Endothelial cell of umbilical vein (primary cell): ENCODE measurements around the gene ADGRG1. TPM values are rescaled to one million over a fixed set of nuclear protein-coding genes. Genes with fewer than 3 reads are reported as not detected.
"Not testable (repeated sequence)": the region's sequence is repeated elsewhere in the genome, so short reads cannot be mapped to it uniquely, and the experiment has no call there.

ENCODE experiments used
- BruUV-seq: library from RNA; stranded (reverse); fragments of 400-500 nt; replicated peaks from 2 replicates; lab custom pipeline; 2021; lab: Mats Ljungman, UMichigan
- CTCF ChIA-PET: fragments of 300-600, 350-600 bp; sonication (Branson Sonifier 250); formaldehyde crosslinking; loops from one replicate; lab custom pipeline; 2021; ENCODE audit warnings: antibody characterized with exemption, inconsistent platforms; lab: Charles Lee
- POLR2A ChIA-PET: fragments of 300-600, 350-600 bp; sonication (Branson Sonifier 250); formaldehyde crosslinking; loops from one replicate; lab custom pipeline; 2021; ENCODE audit warnings: antibody characterized with exemption, inconsistent platforms; lab: Charles Lee
- DNase-seq: peaks from one replicate; pipeline ENCODE4 v3.0.0-alpha.2; 2011; ENCODE audit warnings: low read depth, low spot score
- FAIRE-seq: peaks from 2 replicates; lab custom pipeline; 2011; peaks lifted over from hg19 to GRCh38; lab: Jason Lieb, UNC
- H2AFZ ChIP-seq: 2 replicates; pipeline ENCODE4 v1.6.0; 2012; ENCODE audit warnings: low read depth, low read length, control low read depth, inconsistent platforms
- H3K27ac ChIP-seq: 2 replicates; pipeline ENCODE4 v1.5.1; 2011; ENCODE audit warnings: low read depth, mild to moderate bottlenecking, control low read depth, low read length, moderate library complexity; ENCODE audit not compliant: insufficient read depth
- H3K27me3 ChIP-seq, 2 experiments: 2 replicates each; pipeline versions ENCODE4 v1.6.0 to v1.6.1; 2011; ENCODE audit warnings: low read length in 2 of 2, mixed read lengths in 1 of 2; ENCODE audit not compliant: control insufficient read depth in 2 of 2, insufficient read depth in 2 of 2
- H3K36me3 ChIP-seq, 2 experiments: 2 replicates in 1 of 2; 3 replicates in 1 of 2; pipeline ENCODE4 v1.5.1; 2011; ENCODE audit warnings: low read length in 2 of 2, mild to moderate bottlenecking in 1 of 2, moderate library complexity in 1 of 2; ENCODE audit not compliant: control insufficient read depth in 2 of 2, insufficient read depth in 2 of 2; ENCODE audit errors: extremely low read depth in 1 of 2
- H3K4me1 ChIP-seq: 3 replicates; pipeline ENCODE4 v1.5.1; 2011; ENCODE audit warnings: mild to moderate bottlenecking, low read length; ENCODE audit not compliant: control insufficient read depth, insufficient read depth; ENCODE audit errors: extremely low read depth
- H3K4me2 ChIP-seq: 2 replicates; pipeline ENCODE4 v1.6.1; 2011; ENCODE audit warnings: low read length, control low read depth, mixed read lengths; ENCODE audit not compliant: insufficient read depth
- H3K4me3 ChIP-seq, 3 experiments: fragments of 200-600 bp in 1 of 3; sonication (generic), shearing (Covaris generic) in 1 of 3; replicated peaks in 1 of 3; 2 replicates each; pipeline ENCODE4 v1.5.1; 2011 to 2016; ENCODE audit warnings: control low read depth in 3 of 3, low read length in 3 of 3, mild to moderate bottlenecking in 2 of 3, inconsistent platforms in 1 of 3, low read depth in 1 of 3, moderate library complexity in 1 of 3; ENCODE audit not compliant: insufficient read depth in 1 of 3
- H3K79me2 ChIP-seq: 2 replicates; pipeline ENCODE4 v1.6.0; 2012; ENCODE audit warnings: low read length, inconsistent platforms; ENCODE audit not compliant: control insufficient read depth, insufficient read depth
- H3K9ac ChIP-seq: replicated peaks from 2 replicates; pipeline ENCODE3; 2011; ENCODE audit warnings: low read length, control low read depth; ENCODE audit not compliant: insufficient read depth; ENCODE audit errors: extremely low read depth
- H3K9me1 ChIP-seq: replicated peaks from 3 replicates; pipeline ENCODE4 v1.6.0; 2011; ENCODE audit warnings: mild to moderate bottlenecking, low read length; ENCODE audit not compliant: control insufficient read depth, insufficient read depth; ENCODE audit errors: extremely low read depth
- H3K9me3 ChIP-seq: replicated peaks from 2 replicates; pipeline ENCODE4 v1.5.1; 2012; ENCODE audit warnings: low read length, inconsistent platforms; ENCODE audit not compliant: control insufficient read depth, insufficient read depth
- H4K20me1 ChIP-seq: replicated peaks from 2 replicates; pipeline ENCODE3; 2011; ENCODE audit warnings: mild to moderate bottlenecking, low read length; ENCODE audit not compliant: control insufficient read depth, insufficient read depth; ENCODE audit errors: extremely low read depth
- EZH2 ChIP-seq: IDR thresholded peaks from 2 replicates; pipeline ENCODE4 v1.6.1; 2012; ENCODE audit warnings: borderline replicate concordance, low read depth, mild to moderate bottlenecking, moderate library complexity, low read length, inconsistent platforms; ENCODE audit not compliant: severe bottlenecking
- FOS ChIP-seq: IDR thresholded peaks from 2 replicates; pipeline ENCODE4 v1.6.1; 2011; ENCODE audit warnings: mild to moderate bottlenecking, low read length, moderate library complexity, borderline replicate concordance; ENCODE audit not compliant: insufficient read depth
- GATA2 ChIP-seq: IDR thresholded peaks from 2 replicates; pipeline ENCODE4 v1.7.0; 2011; ENCODE audit warnings: low read depth, mild to moderate bottlenecking, moderate library complexity, mixed read lengths, low read length; ENCODE audit not compliant: insufficient read length, insufficient read depth
- JUN ChIP-seq: IDR thresholded peaks from 2 replicates; pipeline ENCODE4 v1.6.1; 2011; ENCODE audit warnings: borderline replicate concordance, low read depth; ENCODE audit not compliant: insufficient read length, insufficient read depth
- MYC ChIP-seq: IDR thresholded peaks from one replicate; pipeline ENCODE4 v1.6.1; 2011; ENCODE audit warnings: mild to moderate bottlenecking, low read depth, low read length
- POLR2A ChIP-seq: IDR thresholded peaks from 2 replicates; pipeline ENCODE4 v1.6.1; 2012; ENCODE audit warnings: low read depth, mild to moderate bottlenecking, control low read depth, low read length
- POLR2AphosphoS5 ChIP-seq: IDR thresholded peaks from 2 replicates; pipeline ENCODE4 v1.6.1; 2012; ENCODE audit warnings: low read depth, mild to moderate bottlenecking, control low read depth, low read length, moderate library complexity; ENCODE audit not compliant: insufficient read depth
- dilution Hi-C: fragments of 300-500 bp; cut with MboI; formaldehyde crosslinking; loops from one replicate; pipeline ENCODE4 v1.15.0; 2019; ENCODE audit warnings: low sequenced_read_pairs; ENCODE audit not compliant: extremely low pct_ligation_motif_present
- intact Hi-C: fragments of 100-400 bp; cut with micrococcal nuclease; formaldehyde crosslinking; loops from one replicate; pipeline ENCODE4 v1.10.0; 2022
- polyA plus RNA-seq, 4 experiments: library from polyadenylated mRNA; depleted of rRNA in 3 of 4; stranded (reverse) in 3 of 4; unstranded in 1 of 4; fragments of >200 nt; gene quantifications; 2 replicates each; pipeline versions ENCODE4 v1.2.1 to v1.2.3, GENCODE V29; 2011 to 2012; ENCODE audit warnings: missing spikeins in 1 of 4
- total RNA-seq: library from RNA; stranded (reverse); gene quantifications from 2 replicates; pipeline ENCODE4 v1.2.3, GENCODE V29; 2021
- TF ChIP-seq, protein P1 (sequence below), 2 donors: IDR thresholded peaks; 1 replicate in 1 of 2; 2 replicates in 1 of 2; pipeline ENCODE4 v1.5.1; 2011; ENCODE audit warnings: low read length in 2 of 2, mild to moderate bottlenecking in 2 of 2, moderate library complexity in 2 of 2, control low read depth in 1 of 2, inconsistent platforms in 1 of 2, low read depth in 1 of 2; ENCODE audit not compliant: insufficient read depth in 1 of 2; ENCODE audit errors: extremely low read depth in 1 of 2
- TF ChIP-seq, protein P2 (sequence below): IDR thresholded peaks from 2 replicates; pipeline ENCODE4 v1.6.1; 2011; ENCODE audit not compliant: insufficient read depth, insufficient read length

Gene ADGRG1
- total and polyA plus RNA-seq, 2 donors (not counting 3 experiments of a cell fraction or from before 2014, with no cell fraction given) = 45.6 to 92.5 TPM

DNA sequence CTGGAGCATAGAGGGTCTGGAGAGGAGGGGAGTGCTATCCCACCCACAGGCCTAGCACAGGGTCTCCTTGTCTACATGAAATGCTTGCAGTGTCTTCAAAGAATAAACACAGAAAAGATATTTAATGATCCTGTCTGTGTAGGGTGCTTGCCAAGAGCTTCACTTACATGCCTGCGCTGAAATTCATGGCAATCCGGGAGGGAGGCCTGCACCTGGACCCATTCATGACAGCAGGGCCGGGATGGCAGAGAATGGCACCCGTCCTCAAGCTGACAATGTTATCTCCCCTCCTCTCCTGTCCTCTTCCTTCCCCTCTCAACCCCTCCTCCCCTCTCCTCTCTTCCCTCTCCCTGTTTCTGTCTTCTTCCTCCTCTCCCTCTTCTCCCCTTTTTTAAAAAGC lies 41.8 kb downstream of the ADGRG1 start:
- dilution Hi-C loops = no loop called here
- CTCF ChIA-PET = no interaction called here
- no TSS peak for BruUV-seq

DNA sequence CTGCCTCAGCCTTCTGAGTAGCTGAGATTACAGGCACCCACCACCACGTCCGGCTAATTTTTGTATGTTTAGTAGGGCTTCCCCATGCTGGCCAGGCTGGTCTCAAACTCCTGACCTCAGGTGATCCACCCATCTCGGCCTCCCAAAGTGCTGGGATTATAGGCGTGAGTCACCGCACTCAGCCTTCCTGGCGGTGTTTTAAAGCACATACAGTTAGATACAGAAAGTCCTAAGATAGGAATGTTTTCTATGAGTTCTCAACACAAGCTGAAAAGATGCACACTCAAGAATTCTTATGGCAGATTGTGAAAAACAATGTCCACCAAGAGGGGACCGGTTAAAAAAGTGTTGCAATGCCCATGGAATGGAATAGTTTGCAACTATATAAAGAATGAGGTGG lies 43.0 kb downstream of the ADGRG1 start:
- intact Hi-C loops, H4K20me1 ChIP-seq, H3K36me3 ChIP-seq, H3K9me3 ChIP-seq, H3K79me2 ChIP-seq, H3K27ac ChIP-seq, H3K9ac ChIP-seq, dilution Hi-C loops, H3K4me1 ChIP-seq, BruUV-seq, FAIRE-seq, H3K9me1 ChIP-seq, H2AFZ ChIP-seq, DNase-seq, H3K4me2 ChIP-seq, H3K4me3 ChIP-seq, POLR2A ChIA-PET: not testable (repeated sequence)
- peaks cover 13 to 14% of the 10 kb centered on the region in 2 experiments for H3K27me3 ChIP-seq
- CTCF ChIA-PET = interaction anchor here (1.0 to 1.7 kb wide), 7 partner anchors 10 to 96 kb away, joined by 3 to 6 read pairs (median 5); no protein-coding TSS in a partner anchor

More for the DNA sequence above, 41.8 kb downstream of the ADGRG1 start:
- H4K20me1 ChIP-seq = no peaks in the 10 kb centered on the region
- H3K36me3 ChIP-seq = no peaks in the 10 kb centered on the region
- POLR2A ChIA-PET = no interaction called here
- TF ChIP-seq, protein P1, sequence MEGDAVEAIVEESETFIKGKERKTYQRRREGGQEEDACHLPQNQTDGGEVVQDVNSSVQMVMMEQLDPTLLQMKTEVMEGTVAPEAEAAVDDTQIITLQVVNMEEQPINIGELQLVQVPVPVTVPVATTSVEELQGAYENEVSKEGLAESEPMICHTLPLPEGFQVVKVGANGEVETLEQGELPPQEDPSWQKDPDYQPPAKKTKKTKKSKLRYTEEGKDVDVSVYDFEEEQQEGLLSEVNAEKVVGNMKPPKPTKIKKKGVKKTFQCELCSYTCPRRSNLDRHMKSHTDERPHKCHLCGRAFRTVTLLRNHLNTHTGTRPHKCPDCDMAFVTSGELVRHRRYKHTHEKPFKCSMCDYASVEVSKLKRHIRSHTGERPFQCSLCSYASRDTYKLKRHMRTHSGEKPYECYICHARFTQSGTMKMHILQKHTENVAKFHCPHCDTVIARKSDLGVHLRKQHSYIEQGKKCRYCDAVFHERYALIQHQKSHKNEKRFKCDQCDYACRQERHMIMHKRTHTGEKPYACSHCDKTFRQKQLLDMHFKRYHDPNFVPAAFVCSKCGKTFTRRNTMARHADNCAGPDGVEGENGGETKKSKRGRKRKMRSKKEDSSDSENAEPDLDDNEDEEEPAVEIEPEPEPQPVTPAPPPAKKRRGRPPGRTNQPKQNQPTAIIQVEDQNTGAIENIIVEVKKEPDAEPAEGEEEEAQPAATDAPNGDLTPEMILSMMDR (IDR thresholded peaks at IDR 0.05; ENCODE audit: extremely low read depth in 1 of 2, insufficient read depth in 1 of 2, low read depth in 1 of 2, low read length in 2 of 2) = no peak
- TF ChIP-seq EZH2 = no peak
- no peak for TF ChIP-seq JUN
- TF ChIP-seq POLR2AphosphoS5 = no peak
- TF ChIP-seq, protein P2, sequence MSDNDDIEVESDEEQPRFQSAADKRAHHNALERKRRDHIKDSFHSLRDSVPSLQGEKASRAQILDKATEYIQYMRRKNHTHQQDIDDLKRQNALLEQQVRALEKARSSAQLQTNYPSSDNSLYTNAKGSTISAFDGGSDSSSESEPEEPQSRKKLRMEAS = no peak
- TF ChIP-seq POLR2A = no peak
- no peak for TF ChIP-seq FOS
- no peak for TF ChIP-seq GATA2
- no peak for TF ChIP-seq MYC
- H3K9ac ChIP-seq = no peak overlapping the region
- DNase-seq (no peak), FAIRE-seq (no peak)
- H3K4me1 ChIP-seq = no peaks in the 10 kb centered on the region
- intact Hi-C loops = no loop called here
- H2AFZ ChIP-seq = no peak overlapping the region
- peaks cover 13 to 14% of the 10 kb centered on the region in 2 experiments for H3K27me3 ChIP-seq
- no peaks in the 10 kb centered on the region for H3K9me1 ChIP-seq
- no peaks in the 10 kb centered on the region for H3K79me2 ChIP-seq
- no peak overlapping the region for H3K27ac ChIP-seq
- H3K4me3 ChIP-seq = no peak overlapping the region
- no peaks in the 10 kb centered on the region for H3K9me3 ChIP-seq
- H3K4me2 ChIP-seq = no peak overlapping the region
